GM06990 (cell line): Measurements from ENCODE around the gene KIAA0930.

Source experiments
- DNase-seq: peaks from one replicate; pipeline ENCODE4 v3.0.0-alpha.2; 2011; ENCODE audit not compliant: insufficient read length; ENCODE audit errors: extremely low read depth
- H3K27me3 ChIP-seq: replicated peaks from 2 replicates; pipeline ENCODE4 v1.6.0; 2011; ENCODE audit warnings: low read length; ENCODE audit not compliant: control insufficient read depth, insufficient read depth
- H3K36me3 ChIP-seq: 2 replicates; pipeline ENCODE4 v1.5.1; 2011; ENCODE audit warnings: low read length; ENCODE audit not compliant: control insufficient read depth, insufficient read depth
- H3K4me3 ChIP-seq: replicated peaks from 2 replicates; pipeline ENCODE4 v1.5.1; 2011; ENCODE audit warnings: low read depth, mild to moderate bottlenecking, control low read depth, low read length
- TF ChIP-seq, protein P1 (sequence below): IDR thresholded peaks from 2 replicates; pipeline ENCODE4 v1.5.1; 2011; ENCODE audit warnings: low read length, control low read depth, mild to moderate bottlenecking, inconsistent platforms; ENCODE audit not compliant: insufficient read depth, poor library complexity, severe bottlenecking

KIAA0930 gene

DNA sequence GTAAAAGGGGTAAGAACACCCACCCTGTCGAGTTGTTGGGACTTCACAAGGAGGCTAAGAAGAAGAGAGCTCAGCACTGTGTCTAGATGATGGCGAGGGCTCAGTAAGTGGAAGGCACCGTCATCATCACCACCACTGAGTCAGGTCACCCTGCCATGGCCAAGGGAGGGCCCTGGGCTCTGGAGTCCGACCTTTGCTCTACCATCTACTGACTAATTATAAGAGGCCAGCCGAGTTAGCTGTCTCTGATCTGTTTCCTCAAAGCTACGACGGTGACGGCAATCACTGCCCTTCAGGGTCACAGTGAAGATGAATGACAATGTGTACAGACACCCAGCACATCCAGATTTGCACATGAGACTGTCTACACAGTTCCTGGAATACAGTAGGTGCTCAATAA lies 29.3 kb downstream of the KIAA0930 start:
- H3K4me3 ChIP-seq: no peak overlapping the region
- peaks cover 15% of the 10 kb centered on the region for H3K36me3 ChIP-seq
- DNase-seq: no peak
- H3K27me3 ChIP-seq: no peaks in the 10 kb centered on the region
- TF ChIP-seq, protein P1, sequence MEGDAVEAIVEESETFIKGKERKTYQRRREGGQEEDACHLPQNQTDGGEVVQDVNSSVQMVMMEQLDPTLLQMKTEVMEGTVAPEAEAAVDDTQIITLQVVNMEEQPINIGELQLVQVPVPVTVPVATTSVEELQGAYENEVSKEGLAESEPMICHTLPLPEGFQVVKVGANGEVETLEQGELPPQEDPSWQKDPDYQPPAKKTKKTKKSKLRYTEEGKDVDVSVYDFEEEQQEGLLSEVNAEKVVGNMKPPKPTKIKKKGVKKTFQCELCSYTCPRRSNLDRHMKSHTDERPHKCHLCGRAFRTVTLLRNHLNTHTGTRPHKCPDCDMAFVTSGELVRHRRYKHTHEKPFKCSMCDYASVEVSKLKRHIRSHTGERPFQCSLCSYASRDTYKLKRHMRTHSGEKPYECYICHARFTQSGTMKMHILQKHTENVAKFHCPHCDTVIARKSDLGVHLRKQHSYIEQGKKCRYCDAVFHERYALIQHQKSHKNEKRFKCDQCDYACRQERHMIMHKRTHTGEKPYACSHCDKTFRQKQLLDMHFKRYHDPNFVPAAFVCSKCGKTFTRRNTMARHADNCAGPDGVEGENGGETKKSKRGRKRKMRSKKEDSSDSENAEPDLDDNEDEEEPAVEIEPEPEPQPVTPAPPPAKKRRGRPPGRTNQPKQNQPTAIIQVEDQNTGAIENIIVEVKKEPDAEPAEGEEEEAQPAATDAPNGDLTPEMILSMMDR: no peak

DNA sequence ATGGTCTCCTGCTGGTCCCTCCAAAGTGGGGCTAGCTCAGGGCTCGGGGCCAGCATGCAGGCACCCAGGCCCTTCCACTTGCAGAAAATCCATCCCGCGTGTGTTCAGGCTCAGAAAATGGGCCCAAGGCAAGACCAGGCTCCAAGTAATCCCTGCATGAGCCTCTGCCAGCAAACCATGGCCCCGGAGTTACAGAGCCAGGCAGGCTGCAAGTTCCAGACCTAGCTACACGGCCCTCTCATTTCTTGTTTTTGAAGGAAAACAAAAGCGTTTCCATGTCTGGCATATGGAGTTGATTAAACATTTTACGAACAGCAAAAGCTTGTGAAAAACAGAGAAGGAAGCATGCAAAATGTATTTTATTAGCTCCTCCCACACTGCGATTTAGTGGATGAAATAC lies 29.7 kb downstream of the KIAA0930 start:
- H3K36me3 ChIP-seq: peaks cover 15% of the 10 kb centered on the region
- TF ChIP-seq, protein P1: no peak
- DNase-seq: no peak
- no peaks in the 10 kb centered on the region for H3K27me3 ChIP-seq
- no peak overlapping the region for H3K4me3 ChIP-seq

DNA sequence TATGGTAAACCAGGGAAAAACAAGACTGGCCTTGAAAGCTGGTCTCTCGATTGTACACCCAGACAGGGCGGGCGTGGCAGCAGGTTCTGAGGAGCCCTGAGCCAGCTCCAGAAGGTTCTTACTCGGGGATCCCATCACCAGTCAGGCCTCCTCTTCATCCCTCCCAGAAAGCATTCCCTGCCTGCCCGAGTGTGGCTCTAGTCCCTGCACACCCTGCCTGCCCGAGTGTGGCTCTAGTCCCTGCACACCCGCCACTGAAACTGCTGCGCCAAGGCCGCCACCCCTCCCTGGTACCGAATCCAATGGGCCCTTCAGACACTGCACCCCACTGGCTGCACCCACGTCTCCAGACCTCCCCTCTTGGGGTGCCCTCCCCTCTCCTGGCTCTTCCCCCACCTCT lies 30.1 kb downstream of the KIAA0930 start:
- TF ChIP-seq, protein P1: no peak
- H3K27me3 ChIP-seq: no peaks in the 10 kb centered on the region
- peaks cover 15% of the 10 kb centered on the region for H3K36me3 ChIP-seq
- no peak for DNase-seq
- H3K4me3 ChIP-seq: no peak overlapping the region

DNA sequence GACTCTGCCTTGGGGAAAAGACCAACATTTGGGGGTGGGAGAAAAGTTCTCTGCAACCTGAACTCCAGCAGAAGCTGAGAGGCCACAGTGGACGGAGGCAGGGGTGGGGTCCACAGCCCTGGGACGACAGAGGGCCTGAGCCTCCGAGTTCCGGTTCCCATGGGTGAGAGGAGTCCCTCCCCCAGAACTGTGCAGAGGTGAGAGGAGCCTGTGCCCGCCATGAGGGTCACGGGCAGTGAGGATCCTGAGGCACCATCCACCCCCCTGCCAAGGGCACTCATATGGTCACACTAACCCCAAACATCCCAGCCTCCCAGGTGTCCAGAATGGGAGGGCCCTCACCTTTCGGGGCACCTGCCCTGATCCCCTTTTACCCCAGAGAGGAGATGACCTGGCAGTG lies 30.5 kb downstream of the KIAA0930 start:
- Histone ChIP-seq H3K27me3 (no peaks in the 10 kb centered on the region), H3K36me3 (peaks cover 15% of the 10 kb centered on the region), H3K4me3 (no peak overlapping the region)
- DNase-seq: no peak
- TF ChIP-seq, protein P1: no peak

DNA sequence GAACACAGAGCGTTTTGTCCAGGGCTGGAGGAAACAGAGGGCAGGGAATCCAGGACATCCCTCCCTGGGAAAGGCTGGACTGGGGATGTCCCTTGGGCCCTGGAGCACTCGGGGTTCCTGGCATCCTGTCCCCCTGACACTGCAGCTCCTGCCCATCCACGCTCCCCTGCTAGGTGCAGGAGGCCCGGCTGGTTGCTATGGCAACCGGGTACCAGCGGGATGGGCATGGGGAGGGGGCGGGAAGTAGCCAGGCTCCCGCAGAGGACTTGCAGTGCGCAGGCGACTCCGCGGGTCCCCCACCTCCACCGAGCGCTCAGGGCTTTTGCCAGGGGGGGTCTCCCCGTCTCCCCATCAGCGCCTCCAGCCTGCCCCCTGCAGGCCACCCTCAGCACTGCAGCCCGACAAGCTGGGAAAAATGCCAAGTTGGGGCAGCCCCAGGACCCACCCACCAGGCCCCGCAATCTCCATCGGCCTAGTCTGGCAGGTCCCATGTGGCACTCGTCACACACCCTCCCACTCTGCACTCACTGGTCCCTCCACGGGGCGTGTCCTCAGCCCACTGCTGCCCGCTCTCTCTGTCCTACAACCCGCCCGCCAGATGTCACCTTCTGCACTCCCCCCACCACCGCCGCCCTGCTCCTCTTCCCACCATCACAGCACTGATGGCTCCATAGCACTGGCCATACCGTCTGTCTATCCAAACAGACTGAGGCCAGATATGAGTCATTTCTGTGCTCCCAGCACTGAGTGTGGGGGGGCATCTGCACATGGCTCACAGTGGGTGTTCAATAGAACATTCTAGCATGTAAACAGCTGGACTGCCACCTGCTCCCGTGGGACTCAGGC lies 31.5 kb downstream of the KIAA0930 start:
- peaks cover 16% of the 10 kb centered on the region for H3K36me3 ChIP-seq

More for the DNA sequence above, 31.5 kb downstream of the KIAA0930 start:
- Histone ChIP-seq H3K4me3 (no peak overlapping the region), H3K27me3 (no peaks in the 10 kb centered on the region)
- TF ChIP-seq, protein P1: peak; percentile 74
- DNase-seq: no peak
